ENCODE measurements around the gene ASF1A. TPM values are rescaled to one million over a fixed set of nuclear protein-coding genes. Genes with fewer than 3 reads are reported as not detected.

ASF1A gene
- polyA plus RNA-seq, 1 experiment: 12.4 TPM

- no peak for TF ChIP-seq CTCF (IDR thresholded peaks at IDR 0.05; ENCODE audit: insufficient read depth, low read depth, low read length)
- ChIA-PET POLR2A (no interaction called here), CTCF (interaction anchor here (0.6 to 1.0 kb wide), 2 partner anchors 9 to 10 kb away, joined by 3 read pairs; no protein-coding TSS in a partner anchor)
- H3K27me3 ChIP-seq (ENCODE audit: control insufficient read depth, insufficient read depth, low read length): no peaks in the 10 kb centered on the region
- H3K4me3 ChIP-seq (ENCODE audit: low read depth, low read length): no peak overlapping the region
- DNase-seq (ENCODE audit: low read depth): no peak
- H3K36me3 ChIP-seq (ENCODE audit: control insufficient read depth, insufficient read depth, low read length): no peaks in the 10 kb centered on the region
Measured at GRCh38 chr6:118953391-118953790, 59.4 kb downstream of the ASF1A start.

Other genes starting within 250 kb of the ASF1A start
- 2.6 and 7.0 TPM in 2 replicates for gene CEP85L, start 242.6 kb upstream of the ASF1A start, polyA plus RNA-seq (2011; rRNA removed)
- 1.7 and 1.9 TPM in 2 replicates for gene MCM9, start 41.0 kb downstream of the ASF1A start, polyA plus RNA-seq (2011; rRNA removed)
- not detected in 2 replicates for gene FAM184A, start 184.5 kb downstream of the ASF1A start, polyA plus RNA-seq (2011; rRNA removed)